Neuron (in vitro differentiated cells): ENCODE results near the gene ACO1.

Experiments used
- H2AFZ ChIP-seq: one replicate; pipeline ENCODE4 v1.6.1; 2013; ENCODE audit warnings: low read depth, mild to moderate bottlenecking, inconsistent platforms, low read length, moderate library complexity
- H3K27me3 ChIP-seq: one replicate; pipeline ENCODE4 v1.6.1; 2013; ENCODE audit warnings: low read length; ENCODE audit not compliant: insufficient read depth
- H3K36me3 ChIP-seq: one replicate; pipeline ENCODE4 v1.6.1; 2013; ENCODE audit warnings: low read length; ENCODE audit not compliant: insufficient read depth
- H3K4me1 ChIP-seq: one replicate; pipeline ENCODE4 v1.6.1; 2013; ENCODE audit warnings: low read length; ENCODE audit not compliant: insufficient read depth
- H3K4me3 ChIP-seq: 2 replicates; pipeline ENCODE4 v1.5.1; 2013; ENCODE audit warnings: mild to moderate bottlenecking, low read length, moderate library complexity
- H3K9me3 ChIP-seq: one replicate; pipeline ENCODE4 v1.6.1; 2013; ENCODE audit warnings: low read length

Gene ACO1

GRCh38 chr9:32387256-32387655 is 2.8 kb downstream of the ACO1 start:
- H3K36me3 ChIP-seq, result no peaks in the 10 kb centered on the region
- H3K4me3 ChIP-seq, result no peak overlapping the region
- H3K9me3 ChIP-seq, result no peaks in the 10 kb centered on the region
- H3K4me1 ChIP-seq, result no peaks in the 10 kb centered on the region
- peaks cover 9% of the 10 kb centered on the region for H3K27me3 ChIP-seq
- no peak overlapping the region for H2AFZ ChIP-seq

GRCh38 chr9:32389365-32389764 is 4.9 kb downstream of the ACO1 start:
- Histone ChIP-seq H3K36me3 (no peaks in the 10 kb centered on the region), H3K4me3 (no peak overlapping the region), H3K4me1 (no peaks in the 10 kb centered on the region), H3K27me3 (no peaks in the 10 kb centered on the region), H3K9me3 (no peaks in the 10 kb centered on the region), H2AFZ (no peak overlapping the region)

GRCh38 chr9:32393911-32394310 is 9.5 kb downstream of the ACO1 start:
- H3K9me3 ChIP-seq, result no peaks in the 10 kb centered on the region
- H3K4me1 ChIP-seq, result no peaks in the 10 kb centered on the region
- H3K36me3 ChIP-seq, result no peaks in the 10 kb centered on the region
- H2AFZ ChIP-seq, result no peak overlapping the region
- H3K27me3 ChIP-seq, result no peaks in the 10 kb centered on the region
- no peak overlapping the region for H3K4me3 ChIP-seq

GRCh38 chr9:32394381-32395049 is 10.1 kb downstream of the ACO1 start:
- Histone ChIP-seq H2AFZ (no peak overlapping the region), H3K4me1 (no peaks in the 10 kb centered on the region), H3K9me3 (no peaks in the 10 kb centered on the region), H3K4me3 (no peak overlapping the region), H3K36me3 (no peaks in the 10 kb centered on the region), H3K27me3 (no peaks in the 10 kb centered on the region)

- no peaks in the 10 kb centered on the region for H3K4me1 ChIP-seq
Observed at GRCh38 chr9:32395510-32396216, 11.2 kb downstream of the ACO1 start.

GRCh38 chr9:32398207-32398606 is 13.8 kb downstream of the ACO1 start:
- Histone ChIP-seq H3K4me1 (no peaks in the 10 kb centered on the region), H3K4me3 (no peak overlapping the region), H2AFZ (no peak overlapping the region), H3K27me3 (no peaks in the 10 kb centered on the region), H3K36me3 (no peaks in the 10 kb centered on the region), H3K9me3 (no peaks in the 10 kb centered on the region)

More at GRCh38 chr9:32395510-32396216, 11.2 kb downstream of the ACO1 start:
- Histone ChIP-seq H2AFZ (no peak overlapping the region), H3K4me3 (no peak overlapping the region), H3K27me3 (no peaks in the 10 kb centered on the region), H3K36me3 (no peaks in the 10 kb centered on the region), H3K9me3 (no peaks in the 10 kb centered on the region)

- no peak overlapping the region for H2AFZ ChIP-seq
- no peaks in the 10 kb centered on the region for H3K9me3 ChIP-seq
- H3K4me3 ChIP-seq, result no peak overlapping the region
- H3K4me1 ChIP-seq, result no peaks in the 10 kb centered on the region
- H3K36me3 ChIP-seq, result no peaks in the 10 kb centered on the region
- H3K27me3 ChIP-seq, result no peaks in the 10 kb centered on the region
Observed at GRCh38 chr9:32399110-32399815, 14.8 kb downstream of the ACO1 start.

- H2AFZ ChIP-seq, result no peak overlapping the region
- no peaks in the 10 kb centered on the region for H3K4me1 ChIP-seq
- H3K4me3 ChIP-seq, result no peak overlapping the region
- H3K27me3 ChIP-seq, result no peaks in the 10 kb centered on the region
- H3K9me3 ChIP-seq, result peaks cover 6% of the 10 kb centered on the region
- peaks cover 8% of the 10 kb centered on the region for H3K36me3 ChIP-seq
Observed at GRCh38 chr9:32401488-32401887, 17.0 kb downstream of the ACO1 start.

- Histone ChIP-seq H3K4me1 (no peaks in the 10 kb centered on the region), H3K36me3 (peaks cover 26% of the 10 kb centered on the region), H2AFZ (no peak overlapping the region), H3K4me3 (no peak overlapping the region), H3K27me3 (no peaks in the 10 kb centered on the region), H3K9me3 (peaks cover 6% of the 10 kb centered on the region)
Observed at GRCh38 chr9:32403567-32404260, 19.3 kb downstream of the ACO1 start.

- Histone ChIP-seq H2AFZ (no peak overlapping the region), H3K9me3 (peaks cover 6% of the 10 kb centered on the region), H3K27me3 (no peaks in the 10 kb centered on the region), H3K4me3 (no peak overlapping the region), H3K36me3 (peaks cover 32% of the 10 kb centered on the region), H3K4me1 (no peaks in the 10 kb centered on the region)
Observed at GRCh38 chr9:32404402-32404801, 20.0 kb downstream of the ACO1 start.

GRCh38 chr9:32404856-32405255 is 20.4 kb downstream of the ACO1 start:
- H3K27me3 ChIP-seq, result no peaks in the 10 kb centered on the region
- no peak overlapping the region for H3K4me3 ChIP-seq
- peaks cover 32% of the 10 kb centered on the region for H3K36me3 ChIP-seq
- H3K4me1 ChIP-seq, result no peaks in the 10 kb centered on the region
- H3K9me3 ChIP-seq, result peaks cover 6% of the 10 kb centered on the region
- H2AFZ ChIP-seq, result no peak overlapping the region

GRCh38 chr9:32405506-32405905 is 21.1 kb downstream of the ACO1 start:
- Histone ChIP-seq H3K9me3 (peaks cover 6% of the 10 kb centered on the region), H3K36me3 (peaks cover 33% of the 10 kb centered on the region), H3K4me1 (no peaks in the 10 kb centered on the region), H3K4me3 (no peak overlapping the region), H2AFZ (no peak overlapping the region), H3K27me3 (no peaks in the 10 kb centered on the region)

- Histone ChIP-seq H3K27me3 (no peaks in the 10 kb centered on the region), H3K9me3 (peaks cover 6% of the 10 kb centered on the region), H3K36me3 (peaks cover 38% of the 10 kb centered on the region), H3K4me1 (no peaks in the 10 kb centered on the region), H3K4me3 (no peak overlapping the region), H2AFZ (no peak overlapping the region)
Observed at GRCh38 chr9:32406046-32406445, 21.6 kb downstream of the ACO1 start.
